Keratinocyte (primary cell): ENCODE results near the gene UBE2B. TPM values are rescaled to one million over a fixed set of nuclear protein-coding genes. Genes with fewer than 3 reads are reported as not detected.
A peak's percentile ranks its signal among the peaks of the same experiment; 100 is the strongest.

ENCODE experiments used
- DNase-seq: peaks from one replicate; pipeline ENCODE4 v3.0.0-alpha.2; 2011; ENCODE audit warnings: low read depth, missing footprints, low spot score
- FAIRE-seq: peaks from 2 replicates; lab custom pipeline; 2011; peaks lifted over from hg19 to GRCh38; lab: Jason Lieb, UNC
- H2AFZ ChIP-seq: 2 replicates; pipeline ENCODE4 v1.6.0; 2012; ENCODE audit warnings: low read length, control low read depth, inconsistent platforms; ENCODE audit not compliant: control insufficient read depth
- H3K27ac ChIP-seq: 2 replicates; pipeline ENCODE4 v1.5.1; 2011; ENCODE audit warnings: low read length; ENCODE audit not compliant: control insufficient read depth, insufficient read depth
- H3K27me3 ChIP-seq: 3 replicates; pipeline ENCODE4 v1.6.0; 2011; ENCODE audit warnings: low read length; ENCODE audit not compliant: control insufficient read depth, insufficient read depth; ENCODE audit errors: extremely low read depth
- H3K36me3 ChIP-seq, 2 experiments: 2 replicates in 1 of 2; 3 replicates in 1 of 2; pipeline ENCODE4 v1.5.1; 2011; ENCODE audit warnings: low read length in 2 of 2, mild to moderate bottlenecking in 1 of 2; ENCODE audit not compliant: control insufficient read depth in 2 of 2, insufficient read depth in 2 of 2; ENCODE audit errors: extremely low read depth in 1 of 2
- H3K4me1 ChIP-seq: 3 replicates; pipeline ENCODE4 v1.5.1; 2011; ENCODE audit warnings: low read length; ENCODE audit not compliant: control insufficient read depth, insufficient read depth; ENCODE audit errors: extremely low read depth
- H3K4me2 ChIP-seq: 3 replicates; pipeline ENCODE4 v1.6.0; 2011; ENCODE audit warnings: low read depth, low read length; ENCODE audit not compliant: control insufficient read depth, insufficient read depth; ENCODE audit errors: extremely low read depth
- H3K4me3 ChIP-seq, 3 experiments: fragments of 200-600 bp in 1 of 3; sonication (generic) in 1 of 3; 2 replicates in 2 of 3; 3 replicates in 1 of 3; pipeline ENCODE4 v1.5.1; 2011 to 2016; ENCODE audit warnings: low read length in 3 of 3, mild to moderate bottlenecking in 3 of 3, control low read depth in 2 of 3, inconsistent platforms in 1 of 3, low read depth in 1 of 3, mixed read lengths in 1 of 3, mixed run types in 1 of 3, moderate library complexity in 1 of 3; ENCODE audit not compliant: control insufficient read depth in 2 of 3, insufficient read depth in 2 of 3; ENCODE audit errors: extremely low read depth in 1 of 3
- H3K79me2 ChIP-seq: 2 replicates; pipeline ENCODE4 v1.6.0; 2012; ENCODE audit warnings: low read length; ENCODE audit not compliant: control insufficient read depth, insufficient read depth
- H3K9ac ChIP-seq: 3 replicates; pipeline ENCODE4 v1.6.0; 2011; ENCODE audit warnings: low read length; ENCODE audit not compliant: control insufficient read depth, insufficient read depth; ENCODE audit errors: extremely low read depth
- H3K9me1 ChIP-seq: 3 replicates; pipeline ENCODE4 v1.6.0; 2011; ENCODE audit warnings: low read length; ENCODE audit not compliant: control insufficient read depth, insufficient read depth; ENCODE audit errors: extremely low read depth
- H3K9me3 ChIP-seq: 2 replicates; pipeline ENCODE4 v1.5.1; 2012; ENCODE audit warnings: low read depth, low read length; ENCODE audit not compliant: control insufficient read depth
- H4K20me1 ChIP-seq: 3 replicates; pipeline ENCODE4 v1.6.0; 2011; ENCODE audit warnings: low read length; ENCODE audit not compliant: control insufficient read depth, insufficient read depth; ENCODE audit errors: extremely low read depth
- CTCF ChIP-seq, 3 experiments: IDR thresholded peaks in 1 of 3; conservative IDR thresholded peaks in 1 of 3; optimal IDR thresholded peaks in 1 of 3; 2 replicates in 2 of 3; 3 replicates in 1 of 3; pipeline versions ENCODE3 to v1.5.1; 2011; ENCODE audit warnings: low read length in 3 of 3, mild to moderate bottlenecking in 3 of 3, moderate library complexity in 2 of 3, control low read depth in 1 of 3, inconsistent platforms in 1 of 3; ENCODE audit not compliant: insufficient read depth in 2 of 3; ENCODE audit errors: extremely low read depth in 1 of 3
- EZH2 ChIP-seq: IDR thresholded peaks from one replicate; pipeline ENCODE4 v1.6.1; 2012; ENCODE audit warnings: inconsistent platforms, mild to moderate bottlenecking, low read length, moderate library complexity
- dilution Hi-C: fragments of 300-500 bp; cut with MboI; formaldehyde crosslinking; loops from one replicate; pipeline ENCODE4 v1.7.0; 2020; ENCODE audit warnings: low sequenced_read_pairs; ENCODE audit not compliant: extremely low pct_ligation_motif_present
- polyA plus RNA-seq, 5 experiments: library from polyadenylated mRNA; depleted of rRNA in 3 of 5; stranded (reverse) in 3 of 5; stranded (forward) in 1 of 5; unstranded in 1 of 5; fragments of >200 nt; gene quantifications; 1 replicate in 1 of 5; 2 replicates in 3 of 5; 3 replicates in 1 of 5; pipeline versions ENCODE4 v1.2.1 to v1.2.3, GENCODE V29; 2011 to 2012; ENCODE audit warnings: missing spikeins in 2 of 5, low read depth in 1 of 5, low replicate concordance in 1 of 5

The UBE2B gene
- polyA plus RNA-seq, 1 donor (not counting 4 experiments of a cell fraction or from before 2014, with no cell fraction given) = 73.5 TPM

GRCh38 chr5:134411546-134412266 is 40.3 kb downstream of the UBE2B start, which contains the start of gene CDKN2AIPNL:
Gene CDKN2AIPNL, minus strand, starts transcription at chr5:134411881. Its CDS starts 27 bp downstream, at chr5:134411854.
- dilution Hi-C loops = no loop called here
- no peak for FAIRE-seq
- peaks cover 0 to 4% of the 10 kb centered on the region in 2 experiments for H3K36me3 ChIP-seq

GRCh38 chr5:134413046-134413445 is 41.7 kb downstream of the UBE2B start:
- Histone ChIP-seq H3K36me3 (peaks cover 0 to 4% of the 10 kb centered on the region in 2 experiments), H3K9me1 (no peaks in the 10 kb centered on the region), H3K4me3 (no peak overlapping the region), H2AFZ (no peak overlapping the region), H3K9me3 (no peaks in the 10 kb centered on the region), H3K4me1 (peaks cover 34% of the 10 kb centered on the region), H3K27me3 (no peaks in the 10 kb centered on the region), H3K4me2 (no peak overlapping the region), H4K20me1 (no peaks in the 10 kb centered on the region), H3K27ac (no peak overlapping the region), H3K79me2 (peaks cover 20% of the 10 kb centered on the region), H3K9ac (no peak overlapping the region)
- FAIRE-seq = no peak
- DNase-seq = no peak
- dilution Hi-C loops = no loop called here
- TF ChIP-seq EZH2 (no peak), CTCF (optimal IDR thresholded peaks at IDR 0.05 in 1 of 3, IDR thresholded peaks at IDR 0.05 in 1 of 3, conservative IDR thresholded peaks at IDR 0.05 in 1 of 3; ENCODE audit: extremely low read depth in 1 of 3, insufficient read depth in 2 of 3, low read length in 3 of 3) (no peak)

More at GRCh38 chr5:134411546-134412266, 40.3 kb downstream of the UBE2B start, which contains the start of gene CDKN2AIPNL:
- peak within 1 kb of the TSS; percentile 62 for H3K27ac ChIP-seq
- no peaks in the 10 kb centered on the region for H3K27me3 ChIP-seq
- DNase-seq = no peak
- peaks cover 34% of the 10 kb centered on the region for H3K4me1 ChIP-seq
- peak within 1 kb of the TSS; percentile 86 for H3K9ac ChIP-seq
- peak within 1 kb of the TSS; percentile 88 for H3K4me2 ChIP-seq
- TF ChIP-seq EZH2 (no peak), CTCF (optimal IDR thresholded peaks at IDR 0.05 in 1 of 3, IDR thresholded peaks at IDR 0.05 in 1 of 3, conservative IDR thresholded peaks at IDR 0.05 in 1 of 3; ENCODE audit: extremely low read depth in 1 of 3, insufficient read depth in 2 of 3, low read length in 3 of 3) (peak; percentile 38 to 84 (median 82))
- H2AFZ ChIP-seq = peak within 1 kb of the TSS; percentile 94
- H3K79me2 ChIP-seq = peaks cover 20% of the 10 kb centered on the region
- no peaks in the 10 kb centered on the region for H4K20me1 ChIP-seq
- H3K9me1 ChIP-seq = no peaks in the 10 kb centered on the region
- H3K4me3 ChIP-seq = peak within 1 kb of the TSS; percentile 85 to 100 (median 94)
- no peaks in the 10 kb centered on the region for H3K9me3 ChIP-seq
